ENCODE results near the gene ANTXR2.

Gene ANTXR2

DNA sequence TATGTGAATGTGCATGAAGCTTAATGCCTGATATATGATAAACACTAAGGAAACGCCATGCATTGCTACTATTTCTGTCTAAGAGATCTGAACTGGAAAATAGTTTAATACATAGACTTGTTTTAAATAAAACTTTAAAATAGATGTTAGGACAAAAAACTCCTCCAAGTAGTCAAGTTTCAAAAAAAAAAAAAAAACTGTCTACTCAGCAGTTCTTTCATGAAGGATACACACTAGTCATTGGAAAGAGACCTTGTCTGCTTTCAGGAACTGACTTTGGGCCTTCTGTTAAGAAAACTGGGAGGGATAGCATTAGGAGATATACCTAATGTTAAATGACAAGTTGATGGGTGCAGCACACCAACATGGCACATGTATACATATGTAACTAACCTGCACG is 138.4 kb downstream of the ANTXR2 start:
- Histone ChIP-seq H2BK5ac (ENCODE audit: low read length) (no peak overlapping the region), H2BK15ac (replicated peaks; ENCODE audit: low read depth) (no peak overlapping the region), H3K23ac (ENCODE audit: low read length) (no peak overlapping the region), H3K27ac (ENCODE audit: low read depth, low read length) (no peak overlapping the region), H3K4me2 (ENCODE audit: low read length) (no peak overlapping the region), H3K27me3 (ENCODE audit: insufficient read depth, low read length, poor library complexity) (no peaks in the 10 kb centered on the region), H3K56ac (ENCODE audit: low read length) (no peak overlapping the region), H3K36me3 (ENCODE audit: control insufficient read depth, insufficient read depth, low read length) (no peaks in the 10 kb centered on the region), H3K79me2 (ENCODE audit: control insufficient read depth, insufficient read depth, low read length) (no peaks in the 10 kb centered on the region), H3K18ac (ENCODE audit: low read length) (no peak overlapping the region), H4K5ac (ENCODE audit: low read length) (no peak overlapping the region), H3K4ac (ENCODE audit: low read depth, low read length) (no peak overlapping the region), H4K8ac (ENCODE audit: low read depth, low read length) (no peak overlapping the region), H2BK120ac (ENCODE audit: low read depth, low read length) (no peak overlapping the region), H3K4me1 (ENCODE audit: control insufficient read depth, low read depth, low read length) (no peaks in the 10 kb centered on the region), H3K4me3 (ENCODE audit: low read length) (no peak overlapping the region), H3K9ac (ENCODE audit: low read length) (no peak overlapping the region), H2AK5ac (ENCODE audit: low read length) (no peak overlapping the region), H3K79me1 (ENCODE audit: low read length) (no peaks in the 10 kb centered on the region)
- no peak for DNase-seq
- WGBS (ENCODE audit: extremely low coverage, insufficient coverage, low lambda C conversion rate), result no CpG with 5 or more reads among the region's 2 CpGs

DNA sequence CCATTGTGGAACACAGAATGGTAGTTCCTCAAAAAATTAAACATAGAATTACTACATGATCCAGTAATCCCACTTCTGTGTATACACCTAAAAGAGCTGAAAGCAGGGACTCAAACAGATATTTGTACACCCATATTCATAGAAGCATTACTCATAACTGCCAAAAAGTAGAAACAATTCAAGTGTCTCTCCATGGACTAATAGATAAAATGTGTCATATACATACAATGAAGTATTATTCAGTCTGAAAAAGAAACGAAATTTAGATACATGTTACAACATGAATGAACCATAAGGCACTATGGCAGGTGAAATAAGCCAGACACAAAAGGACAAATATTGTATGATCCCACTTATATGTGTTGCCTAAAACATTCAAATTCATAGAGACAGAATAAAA is 145.1 kb downstream of the ANTXR2 start:
- Histone ChIP-seq H2BK5ac (ENCODE audit: low read length) (no peak overlapping the region), H2BK15ac (replicated peaks; ENCODE audit: low read depth) (no peak overlapping the region), H4K8ac (ENCODE audit: low read depth, low read length) (no peak overlapping the region), H3K18ac (ENCODE audit: low read length) (no peak overlapping the region), H3K27ac (ENCODE audit: low read depth, low read length) (no peak overlapping the region), H3K4me3 (ENCODE audit: low read length) (no peak overlapping the region), H2BK120ac (ENCODE audit: low read depth, low read length) (no peak overlapping the region), H3K27me3 (ENCODE audit: insufficient read depth, low read length, poor library complexity) (no peaks in the 10 kb centered on the region), H3K23ac (ENCODE audit: low read length) (no peak overlapping the region), H3K36me3 (ENCODE audit: control insufficient read depth, insufficient read depth, low read length) (no peaks in the 10 kb centered on the region), H4K5ac (ENCODE audit: low read length) (no peak overlapping the region), H3K79me1 (ENCODE audit: low read length) (no peaks in the 10 kb centered on the region), H3K4me2 (ENCODE audit: low read length) (no peak overlapping the region), H2AK5ac (ENCODE audit: low read length) (no peak overlapping the region), H3K4ac (ENCODE audit: low read depth, low read length) (no peak overlapping the region), H3K79me2 (ENCODE audit: control insufficient read depth, insufficient read depth, low read length) (no peaks in the 10 kb centered on the region), H3K56ac (ENCODE audit: low read length) (no peak overlapping the region), H3K4me1 (ENCODE audit: control insufficient read depth, low read depth, low read length) (no peaks in the 10 kb centered on the region), H3K9ac (ENCODE audit: low read length) (no peak overlapping the region)
- no CpG with 5 or more reads among the region's 1 CpG for WGBS (ENCODE audit: extremely low coverage, insufficient coverage, low lambda C conversion rate)
- DNase-seq, result no peak

GRCh38 chr4:79923281-79923680 is 149.7 kb downstream of the ANTXR2 start:
- Histone ChIP-seq H3K27me3 (ENCODE audit: insufficient read depth, low read length, poor library complexity) (no peaks in the 10 kb centered on the region), H3K4ac (ENCODE audit: low read depth, low read length) (no peak overlapping the region), H3K4me1 (ENCODE audit: control insufficient read depth, low read depth, low read length) (no peaks in the 10 kb centered on the region), H3K4me2 (ENCODE audit: low read length) (no peak overlapping the region), H4K8ac (ENCODE audit: low read depth, low read length) (no peak overlapping the region), H2AK5ac (ENCODE audit: low read length) (no peak overlapping the region), H3K23ac (ENCODE audit: low read length) (no peak overlapping the region), H3K56ac (ENCODE audit: low read length) (no peak overlapping the region), H3K4me3 (ENCODE audit: low read length) (no peak overlapping the region), H2BK15ac (replicated peaks; ENCODE audit: low read depth) (no peak overlapping the region), H4K5ac (ENCODE audit: low read length) (no peak overlapping the region), H3K18ac (ENCODE audit: low read length) (no peak overlapping the region), H3K9ac (ENCODE audit: low read length) (no peak overlapping the region), H3K36me3 (ENCODE audit: control insufficient read depth, insufficient read depth, low read length) (no peaks in the 10 kb centered on the region), H3K79me1 (ENCODE audit: low read length) (no peaks in the 10 kb centered on the region), H3K27ac (ENCODE audit: low read depth, low read length) (no peak overlapping the region), H2BK5ac (ENCODE audit: low read length) (no peak overlapping the region), H2BK120ac (ENCODE audit: low read depth, low read length) (no peak overlapping the region), H3K79me2 (ENCODE audit: control insufficient read depth, insufficient read depth, low read length) (no peaks in the 10 kb centered on the region)
- DNase-seq, result no peak
- WGBS (ENCODE audit: extremely low coverage, insufficient coverage, low lambda C conversion rate), result no CpG with 5 or more reads among the region's 2 CpGs

DNA sequence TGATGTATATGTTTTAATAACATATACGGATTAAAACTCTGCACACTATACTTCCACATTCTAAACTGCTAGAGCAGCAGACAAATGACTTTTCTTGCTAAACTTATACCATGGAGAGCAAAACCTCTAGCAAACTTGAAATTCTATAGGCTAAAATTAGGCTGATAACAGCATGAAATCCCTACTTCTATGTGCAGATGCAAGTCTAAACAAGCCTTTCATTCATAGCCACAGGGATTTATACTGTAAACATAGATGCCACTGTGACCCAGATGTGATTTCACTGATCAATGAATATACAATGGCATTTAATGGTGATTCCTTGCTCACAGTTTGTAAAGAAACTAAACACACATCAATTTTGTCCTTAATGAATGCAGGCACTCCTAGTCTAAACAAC is 151.0 kb downstream of the ANTXR2 start:
- Histone ChIP-seq H4K8ac (ENCODE audit: low read depth, low read length) (no peak overlapping the region), H2BK5ac (ENCODE audit: low read length) (no peak overlapping the region), H3K27ac (ENCODE audit: low read depth, low read length) (no peak overlapping the region), H3K56ac (ENCODE audit: low read length) (no peak overlapping the region), H3K9ac (ENCODE audit: low read length) (no peak overlapping the region), H3K23ac (ENCODE audit: low read length) (no peak overlapping the region), H2BK15ac (replicated peaks; ENCODE audit: low read depth) (no peak overlapping the region), H3K18ac (ENCODE audit: low read length) (no peak overlapping the region), H3K4ac (ENCODE audit: low read depth, low read length) (no peak overlapping the region), H3K4me3 (ENCODE audit: low read length) (no peak overlapping the region), H3K4me1 (ENCODE audit: control insufficient read depth, low read depth, low read length) (no peaks in the 10 kb centered on the region), H2AK5ac (ENCODE audit: low read length) (no peak overlapping the region), H3K79me1 (ENCODE audit: low read length) (no peaks in the 10 kb centered on the region), H4K5ac (ENCODE audit: low read length) (no peak overlapping the region), H2BK120ac (ENCODE audit: low read depth, low read length) (no peak overlapping the region), H3K27me3 (ENCODE audit: insufficient read depth, low read length, poor library complexity) (no peaks in the 10 kb centered on the region), H3K36me3 (ENCODE audit: control insufficient read depth, insufficient read depth, low read length) (no peaks in the 10 kb centered on the region), H3K4me2 (ENCODE audit: low read length) (no peak overlapping the region), H3K79me2 (ENCODE audit: control insufficient read depth, insufficient read depth, low read length) (no peaks in the 10 kb centered on the region)
- DNase-seq, result no peak
- WGBS (ENCODE audit: extremely low coverage, insufficient coverage, low lambda C conversion rate), result no CpG with 5 or more reads among the region's 1 CpG

DNA sequence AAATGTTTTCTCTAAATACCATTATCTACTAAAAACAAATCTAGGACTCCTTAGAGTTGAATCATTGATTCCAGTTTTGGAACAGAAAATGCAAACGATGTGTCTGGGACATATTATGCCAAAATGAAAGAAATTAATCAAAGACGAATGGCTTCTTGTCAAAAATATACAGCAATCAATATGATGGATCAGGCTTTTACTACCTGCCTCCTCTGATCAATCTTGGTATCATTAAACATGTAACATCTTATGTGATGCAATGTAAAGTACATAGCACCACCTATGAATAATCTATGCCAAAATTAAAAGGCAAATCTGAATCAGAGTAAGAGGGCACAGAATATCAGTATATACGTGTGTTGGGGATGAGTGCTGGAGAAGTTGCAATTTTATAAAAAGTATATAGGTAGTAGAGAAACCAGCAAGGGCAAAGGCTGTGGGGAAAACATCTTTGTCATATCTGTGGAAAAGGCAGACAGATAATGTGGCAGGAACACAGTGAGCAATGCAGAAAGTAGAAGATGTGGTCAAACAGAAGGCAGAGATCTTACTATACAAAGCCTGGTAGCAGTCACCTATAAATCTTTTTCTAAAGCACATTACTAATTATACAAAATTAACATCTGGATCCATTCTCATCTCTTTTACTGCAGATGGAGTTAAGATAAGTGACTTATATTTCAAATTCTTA is 152.7 kb downstream of the ANTXR2 start:
- no peak overlapping the region for H3K18ac ChIP-seq (ENCODE audit: low read length)
- WGBS (ENCODE audit: extremely low coverage, insufficient coverage, low lambda C conversion rate), result no CpG with 5 or more reads among the region's 3 CpGs
- H3K56ac ChIP-seq (ENCODE audit: low read length), result no peak overlapping the region
- H2BK5ac ChIP-seq (ENCODE audit: low read length), result no peak overlapping the region
- no peak overlapping the region for H2BK15ac ChIP-seq (replicated peaks; ENCODE audit: low read depth)
- DNase-seq, result no peak
- H3K23ac ChIP-seq (ENCODE audit: low read length), result no peak overlapping the region
- no peak overlapping the region for H3K4ac ChIP-seq (ENCODE audit: low read depth, low read length)
- no peak overlapping the region for H3K27ac ChIP-seq (ENCODE audit: low read depth, low read length)
- H3K36me3 ChIP-seq (ENCODE audit: control insufficient read depth, insufficient read depth, low read length), result no peaks in the 10 kb centered on the region
- H3K79me2 ChIP-seq (ENCODE audit: control insufficient read depth, insufficient read depth, low read length), result no peaks in the 10 kb centered on the region
- no peak overlapping the region for H2BK120ac ChIP-seq (ENCODE audit: low read depth, low read length)
- no peak overlapping the region for H4K5ac ChIP-seq (ENCODE audit: low read length)
- no peak overlapping the region for H3K4me2 ChIP-seq (ENCODE audit: low read length)
- no peak overlapping the region for H3K4me3 ChIP-seq (ENCODE audit: low read length)
- no peak overlapping the region for H2AK5ac ChIP-seq (ENCODE audit: low read length)
- H4K8ac ChIP-seq (ENCODE audit: low read depth, low read length), result no peak overlapping the region
- no peaks in the 10 kb centered on the region for H3K4me1 ChIP-seq (ENCODE audit: control insufficient read depth, low read depth, low read length)
- no peaks in the 10 kb centered on the region for H3K27me3 ChIP-seq (ENCODE audit: insufficient read depth, low read length, poor library complexity)
- H3K79me1 ChIP-seq (ENCODE audit: low read length), result no peaks in the 10 kb centered on the region
- H3K9ac ChIP-seq (ENCODE audit: low read length), result no peak overlapping the region

GRCh38 chr4:79918292-79918691 is 154.7 kb downstream of the ANTXR2 start:
- Histone ChIP-seq H2BK120ac (ENCODE audit: low read depth, low read length) (no peak overlapping the region), H3K27ac (ENCODE audit: low read depth, low read length) (no peak overlapping the region), H3K27me3 (ENCODE audit: insufficient read depth, low read length, poor library complexity) (no peaks in the 10 kb centered on the region), H3K56ac (ENCODE audit: low read length) (no peak overlapping the region), H3K9ac (ENCODE audit: low read length) (no peak overlapping the region), H3K4ac (ENCODE audit: low read depth, low read length) (no peak overlapping the region), H3K4me2 (ENCODE audit: low read length) (no peak overlapping the region), H3K23ac (ENCODE audit: low read length) (no peak overlapping the region), H3K79me1 (ENCODE audit: low read length) (no peaks in the 10 kb centered on the region), H3K4me1 (ENCODE audit: control insufficient read depth, low read depth, low read length) (no peaks in the 10 kb centered on the region), H2BK15ac (replicated peaks; ENCODE audit: low read depth) (no peak overlapping the region), H2AK5ac (ENCODE audit: low read length) (no peak overlapping the region), H3K18ac (ENCODE audit: low read length) (no peak overlapping the region), H3K36me3 (ENCODE audit: control insufficient read depth, insufficient read depth, low read length) (no peaks in the 10 kb centered on the region), H3K79me2 (ENCODE audit: control insufficient read depth, insufficient read depth, low read length) (no peaks in the 10 kb centered on the region), H3K4me3 (ENCODE audit: low read length) (no peak overlapping the region), H4K8ac (ENCODE audit: low read depth, low read length) (no peak overlapping the region), H2BK5ac (ENCODE audit: low read length) (no peak overlapping the region), H4K5ac (ENCODE audit: low read length) (no peak overlapping the region)
- no CpG with 5 or more reads among the region's 3 CpGs for WGBS (ENCODE audit: extremely low coverage, insufficient coverage, low lambda C conversion rate)
- DNase-seq, result no peak
